RWPE1 (cell line): Measurements from ENCODE around the gene PRR5L.

Source experiments
- CTCF ChIA-PET: fragments of 350-600 bp; sonication (Branson Sonifier 250); formaldehyde crosslinking; extraction: SDS; loops from one replicate; lab custom pipeline; 2021; lab: Yijun Ruan, JAX
- POLR2A ChIA-PET: fragments of 400-600 bp; formaldehyde crosslinking; extraction: SDS; loops from one replicate; lab custom pipeline; 2020; ENCODE audit warnings: antibody characterized with exemption; ENCODE audit not compliant: low non-redundant PET; lab: Yijun Ruan, JAX
- DNase-seq: peaks from one replicate; pipeline ENCODE4 v3.0.0; 2012; ENCODE audit warnings: low spot score
- H3K27ac ChIP-seq: fragments of 450-650 bp; 2 replicates; pipeline ENCODE4 v1.5.1; 2017
- CTCF ChIP-seq: fragments of 450-650 bp; conservative IDR thresholded peaks from 2 replicates; pipeline ENCODE4 v1.5.1; 2017; ENCODE audit warnings: low read depth, mild to moderate bottlenecking

The PRR5L gene

DNA sequence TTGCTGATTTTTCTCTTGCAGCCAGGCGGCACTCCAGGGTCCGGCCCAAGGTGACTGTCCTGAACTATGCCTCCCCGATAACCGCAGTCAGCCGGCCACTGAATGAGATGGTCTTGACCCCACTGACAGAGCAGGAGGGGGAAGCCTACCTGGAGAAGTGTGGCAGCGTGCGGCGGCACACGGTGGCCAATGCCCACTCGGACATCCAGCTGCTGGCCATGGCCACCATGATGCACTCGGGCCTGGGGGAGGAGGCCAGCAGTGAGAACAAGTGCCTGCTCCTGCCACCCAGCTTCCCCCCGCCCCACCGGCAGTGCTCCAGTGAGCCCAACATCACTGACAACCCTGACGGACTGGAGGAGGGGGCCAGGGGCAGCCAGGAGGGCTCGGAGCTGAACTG, 166.2 kb downstream of the PRR5L start:
- CTCF ChIA-PET: interaction anchor here (0.6 kb wide), 1 partner anchor 43 kb away, joined by 3 read pairs; no protein-coding TSS in a partner anchor
- POLR2A ChIA-PET: no interaction called here
- no peak for TF ChIP-seq CTCF
- H3K27ac ChIP-seq: no peak overlapping the region
- no peak for DNase-seq

- TF ChIP-seq CTCF: no peak
- no peak for DNase-seq
- no peak overlapping the region for H3K27ac ChIP-seq
- CTCF ChIA-PET: interaction anchor here (0.6 kb wide), 1 partner anchor 1800 kb away, joined by 13 read pairs; no protein-coding TSS in a partner anchor
- POLR2A ChIA-PET: no interaction called here
Observed at GRCh38 chr11:36463781-36464180, 167.7 kb downstream of the PRR5L start.

- POLR2A ChIA-PET: no interaction called here
Observed at GRCh38 chr11:36464720-36465119, 168.6 kb downstream of the PRR5L start.

DNA sequence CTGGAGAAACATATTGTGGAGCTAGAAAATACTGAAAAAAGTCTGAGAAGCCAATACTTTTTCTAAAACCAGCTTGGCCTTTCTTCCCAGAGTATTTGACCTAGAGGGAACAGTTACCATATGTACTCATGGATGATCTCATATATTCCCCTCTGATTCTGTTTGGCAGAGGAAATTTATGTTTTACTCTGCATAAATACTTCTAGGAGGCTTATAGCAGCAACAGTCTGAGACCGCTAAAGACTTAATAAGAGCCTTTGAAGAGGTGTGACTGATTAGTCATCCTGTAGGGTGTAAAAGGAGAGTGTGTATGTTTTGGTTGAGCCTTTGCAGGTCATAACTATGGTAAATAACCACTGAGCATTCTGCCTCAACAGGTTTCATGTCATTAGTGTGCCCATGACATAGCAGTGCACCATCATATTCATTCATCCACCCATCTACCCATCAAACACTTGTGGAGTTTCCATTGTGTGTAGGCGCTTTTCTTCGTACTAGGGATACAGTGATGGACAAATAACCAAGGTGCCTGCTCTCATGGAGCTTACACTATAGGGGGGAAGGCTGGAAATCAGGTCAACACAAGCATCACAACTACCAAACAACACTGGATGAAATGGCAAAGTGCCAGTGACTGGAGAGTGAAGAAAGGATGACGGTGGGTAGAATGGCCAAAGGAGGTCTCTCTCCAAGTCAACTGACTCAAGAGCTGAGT, 169.5 kb downstream of the PRR5L start:
- ChIA-PET CTCF (interaction anchor here (0.6 to 1.8 kb wide), 2 partner anchors 26 to 27 kb away, joined by 3 to 4 read pairs; no protein-coding TSS in a partner anchor), POLR2A (interaction anchor here (0.7 kb wide), 1 partner anchor 13 kb away, joined by 3 read pairs; no protein-coding TSS in a partner anchor)
- no peak for DNase-seq
- TF ChIP-seq CTCF: no peak
- H3K27ac ChIP-seq: no peak overlapping the region

More at GRCh38 chr11:36464720-36465119, 168.6 kb downstream of the PRR5L start:
- H3K27ac ChIP-seq: no peak overlapping the region
- no peak for TF ChIP-seq CTCF
- CTCF ChIA-PET: interaction anchor here (0.6 to 1.8 kb wide), 3 partner anchors 14 to 28 kb away, joined by 3 to 4 read pairs (median 3); no protein-coding TSS in a partner anchor
- DNase-seq: no peak

DNA sequence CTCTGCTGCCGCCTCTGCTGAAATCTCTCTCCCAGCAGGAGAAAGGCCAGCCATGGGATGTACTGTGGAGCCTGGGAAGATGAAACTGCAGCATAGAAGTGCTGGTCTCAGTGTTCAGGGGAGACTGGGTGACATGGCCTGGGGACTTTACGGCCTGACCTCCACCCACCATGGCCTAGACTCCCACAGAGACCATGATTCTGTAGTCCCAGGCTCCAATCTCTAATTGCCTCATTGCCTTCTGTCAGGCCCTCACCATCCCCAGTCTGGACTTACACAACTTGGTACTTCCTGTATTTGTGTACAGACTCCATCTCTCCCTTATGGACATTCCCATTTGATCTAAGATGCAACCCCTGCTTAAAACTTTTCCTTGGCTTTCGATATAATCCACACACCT, 170.9 kb downstream of the PRR5L start:
- ChIA-PET POLR2A (no interaction called here), CTCF (interaction anchor here (1.1 kb wide), 1 partner anchor 232 kb away, joined by 4 read pairs; no protein-coding TSS in a partner anchor)
- TF ChIP-seq CTCF: no peak
- no peak overlapping the region for H3K27ac ChIP-seq
- no peak for DNase-seq

DNA sequence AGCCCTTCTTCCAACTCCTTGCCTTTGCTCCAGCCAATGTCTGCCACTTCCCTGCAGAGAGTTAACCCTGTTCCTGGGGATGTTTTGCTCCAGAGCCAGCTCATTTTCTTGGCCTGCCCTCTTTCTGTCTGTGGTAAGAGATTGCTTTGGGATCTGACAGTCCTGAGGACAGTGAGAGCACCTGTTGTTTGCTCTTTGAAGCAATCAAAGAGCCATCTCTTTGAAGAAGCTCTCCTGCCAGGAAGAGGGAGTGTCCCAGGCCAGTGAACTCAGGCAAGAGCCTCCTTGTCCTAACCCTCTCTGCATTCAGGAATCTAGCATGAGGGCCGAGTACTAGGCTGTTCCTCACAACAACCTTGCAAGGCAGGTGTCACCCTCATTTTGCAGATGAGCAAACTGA, 171.8 kb downstream of the PRR5L start:
- CTCF ChIA-PET: interaction anchor here (0.6 to 1.3 kb wide), 3 partner anchors 161 to 211 kb away, joined by 3 to 4 read pairs (median 3); no protein-coding TSS in a partner anchor
- no peak for DNase-seq
- no peak for TF ChIP-seq CTCF
- POLR2A ChIA-PET: no interaction called here
- H3K27ac ChIP-seq: no peak overlapping the region
